ENCODE data around the gene TOMT. TPM values are rescaled to one million over a fixed set of nuclear protein-coding genes. Genes with fewer than 3 reads are reported as not detected.

The TOMT gene
- total and polyA plus RNA-seq, 2 of the 13 experiments (the other 11 are each of a cell fraction or from before 2014, with no cell fraction given), result not detected

DNA sequence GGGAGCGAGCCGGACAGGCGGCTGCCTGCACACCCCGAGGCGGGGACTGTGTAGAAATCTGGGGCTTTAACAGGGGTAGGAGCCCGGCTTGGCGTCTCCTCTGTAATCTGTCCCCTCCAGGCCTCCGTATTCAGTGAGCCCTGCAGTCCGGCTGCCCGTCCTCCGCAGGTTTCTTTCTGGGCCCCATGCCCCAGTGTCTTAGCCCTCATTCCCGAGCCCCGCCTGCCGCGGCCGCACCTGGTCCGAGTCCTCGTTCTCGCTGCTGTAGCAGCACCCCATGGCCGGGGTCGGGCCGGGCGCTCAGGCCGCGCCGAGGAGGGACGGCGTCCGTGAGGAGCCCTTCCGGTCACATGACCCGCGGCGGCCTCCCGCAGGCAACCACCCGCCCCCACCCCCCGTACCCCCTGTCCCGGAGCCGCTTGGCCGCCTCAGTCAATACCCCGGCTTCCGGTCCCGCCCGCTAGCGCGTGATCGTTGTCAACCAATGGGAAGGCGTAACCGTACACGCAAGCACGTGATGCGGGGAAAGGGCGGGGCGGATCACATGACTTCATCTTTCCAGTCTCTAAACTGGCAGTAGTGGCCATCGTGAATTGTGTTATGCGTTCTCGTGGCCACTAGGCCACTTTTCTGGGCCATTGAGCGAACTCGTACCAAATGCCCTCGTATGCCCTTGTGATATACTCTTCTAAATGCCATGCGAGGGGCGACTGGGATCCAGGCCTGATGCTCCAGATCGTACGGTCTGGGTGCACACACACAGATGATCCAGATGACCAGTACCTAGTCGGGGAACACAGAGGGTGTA, 2.6 kb upstream of the TOMT start, which contains the start of gene LAMTOR1 (continued):
- TF ChIP-seq ZNF280D (CRISPR knock-in tag; IDR thresholded peaks at IDR 0.05) (peak; percentile 61; the same call in 1 of the 2 replicates), ZNF883 (CRISPR knock-in tag; IDR thresholded peaks at IDR 0.05; ENCODE audit: not compliant biosample characterization) (no peak), ZSCAN9 (CRISPR knock-in tag; IDR thresholded peaks at IDR 0.05; ENCODE audit: borderline replicate concordance) (no peak; the same call in 1 of the 2 replicates), ZNF614 (CRISPR knock-in tag; IDR thresholded peaks at IDR 0.05; ENCODE audit: borderline replicate concordance) (peak; percentile 16; the same call in 1 of the 2 replicates), ZNF746 (CRISPR knock-in tag; IDR thresholded peaks at IDR 0.05) (peak; percentile 23; the same call in 1 of the 2 replicates), KMT2A (CRISPR knock-in tag; IDR thresholded peaks at IDR 0.05) (peak; percentile 93), EEA1 (CRISPR knock-in tag; IDR thresholded peaks at IDR 0.05; ENCODE audit: borderline replicate concordance) (0 out of 2 replicates have a peak, but pooled peaks have one; percentile 53), YEATS4 (CRISPR knock-in tag; IDR thresholded peaks at IDR 0.05; ENCODE audit: borderline replicate concordance) (peak; percentile 79), ZNF138 (CRISPR knock-in tag; IDR thresholded peaks at IDR 0.05; ENCODE audit: low read depth) (peak; percentile 50; the same call in 1 of the 2 replicates), KLF15 (CRISPR knock-in tag; IDR thresholded peaks at IDR 0.05; ENCODE audit: borderline replicate concordance) (0 out of 2 replicates have a peak, but pooled peaks have one; percentile 19), RBFOX2 (IDR thresholded peaks at IDR 0.05; ENCODE audit: low read depth, low read length) (peak; percentile 95), DMAP1 (CRISPR knock-in tag; IDR thresholded peaks at IDR 0.05) (peak; percentile 89), TFE3 (CRISPR knock-in tag; IDR thresholded peaks at IDR 0.05) (peak; percentile 98), SPEN (CRISPR knock-in tag; IDR thresholded peaks at IDR 0.05; ENCODE audit: low read depth) (peak; percentile 91), ZNF331 (CRISPR knock-in tag; IDR thresholded peaks at IDR 0.05) (peak; percentile 10; the same call in 1 of the 2 replicates), DRAP1 (CRISPR knock-in tag; IDR thresholded peaks at IDR 0.05) (peak; percentile 60), AHR (CRISPR knock-in tag; IDR thresholded peaks at IDR 0.05) (0 out of 2 replicates have a peak, but pooled peaks have one; percentile 16), ZNF781 (CRISPR knock-in tag; IDR thresholded peaks at IDR 0.05; ENCODE audit: borderline replicate concordance, not compliant biosample characterization) (peak; percentile 67), ZFP82 (CRISPR knock-in tag; IDR thresholded peaks at IDR 0.05; ENCODE audit: borderline replicate concordance) (0 out of 2 replicates have a peak, but pooled peaks have one; percentile 47), TBX2 (CRISPR knock-in tag; IDR thresholded peaks at IDR 0.05; ENCODE audit: borderline replicate concordance) (peak; percentile 48; the same call in 1 of the 2 replicates)
- TF ChIP-seq, protein P1, sequence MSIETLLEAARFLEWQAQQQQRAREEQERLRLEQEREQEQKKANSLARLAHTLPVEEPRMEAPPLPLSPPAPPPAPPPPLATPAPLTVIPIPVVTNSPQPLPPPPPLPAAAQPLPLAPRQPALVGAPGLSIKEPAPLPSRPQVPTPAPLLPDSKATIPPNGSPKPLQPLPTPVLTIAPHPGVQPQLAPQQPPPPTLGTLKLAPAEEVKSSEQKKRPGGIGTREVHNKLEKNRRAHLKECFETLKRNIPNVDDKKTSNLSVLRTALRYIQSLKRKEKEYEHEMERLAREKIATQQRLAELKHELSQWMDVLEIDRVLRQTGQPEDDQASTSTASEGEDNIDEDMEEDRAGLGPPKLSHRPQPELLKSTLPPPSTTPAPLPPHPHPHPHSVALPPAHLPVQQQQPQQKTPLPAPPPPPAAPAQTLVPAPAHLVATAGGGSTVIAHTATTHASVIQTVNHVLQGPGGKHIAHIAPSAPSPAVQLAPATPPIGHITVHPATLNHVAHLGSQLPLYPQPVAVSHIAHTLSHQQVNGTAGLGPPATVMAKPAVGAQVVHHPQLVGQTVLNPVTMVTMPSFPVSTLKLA (IDR thresholded peaks at IDR 0.05), result peak; percentile 87

All from HepG2 (cell line).